Fibroblast of skin of left quadriceps (primary cell): ENCODE measurements around the gene PHYH.
"Not testable (repeated sequence)": the region's sequence is repeated elsewhere in the genome, so short reads cannot be mapped to it uniquely, and the experiment has no call there.

Experiments used
- DNase-seq, 2 experiments: peaks; one replicate each; pipeline ENCODE4 v3.0.0-alpha.2; 2013; ENCODE audit warnings: low read depth in 2 of 2

Gene PHYH

GRCh38 chr10:13321576-13321975 is 21.7 kb upstream of the PHYH start:
- no peak for DNase-seq

DNA sequence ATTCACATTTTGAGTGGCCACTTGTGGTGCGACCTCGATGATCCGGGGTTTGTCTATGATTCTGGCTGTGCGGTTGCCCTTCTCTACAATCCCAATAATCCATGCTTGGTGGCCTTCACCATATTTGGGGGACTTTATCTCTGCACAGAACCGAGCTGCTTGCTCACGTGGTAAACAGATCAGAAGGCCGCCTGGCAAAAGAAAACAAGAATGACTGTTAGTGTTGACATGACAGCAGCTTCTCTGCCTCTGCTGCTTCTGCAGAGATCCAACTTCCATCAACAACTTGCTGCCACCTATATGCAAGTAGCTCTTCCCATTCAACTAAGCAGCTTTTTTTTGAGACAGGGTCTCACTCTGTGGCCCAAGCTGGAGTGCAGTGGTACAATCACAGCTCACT is 19.3 kb upstream of the PHYH start:
- DNase-seq: no peak

- no peak for DNase-seq
Observed at GRCh38 chr10:13317474-13317873, 17.6 kb upstream of the PHYH start.

DNA sequence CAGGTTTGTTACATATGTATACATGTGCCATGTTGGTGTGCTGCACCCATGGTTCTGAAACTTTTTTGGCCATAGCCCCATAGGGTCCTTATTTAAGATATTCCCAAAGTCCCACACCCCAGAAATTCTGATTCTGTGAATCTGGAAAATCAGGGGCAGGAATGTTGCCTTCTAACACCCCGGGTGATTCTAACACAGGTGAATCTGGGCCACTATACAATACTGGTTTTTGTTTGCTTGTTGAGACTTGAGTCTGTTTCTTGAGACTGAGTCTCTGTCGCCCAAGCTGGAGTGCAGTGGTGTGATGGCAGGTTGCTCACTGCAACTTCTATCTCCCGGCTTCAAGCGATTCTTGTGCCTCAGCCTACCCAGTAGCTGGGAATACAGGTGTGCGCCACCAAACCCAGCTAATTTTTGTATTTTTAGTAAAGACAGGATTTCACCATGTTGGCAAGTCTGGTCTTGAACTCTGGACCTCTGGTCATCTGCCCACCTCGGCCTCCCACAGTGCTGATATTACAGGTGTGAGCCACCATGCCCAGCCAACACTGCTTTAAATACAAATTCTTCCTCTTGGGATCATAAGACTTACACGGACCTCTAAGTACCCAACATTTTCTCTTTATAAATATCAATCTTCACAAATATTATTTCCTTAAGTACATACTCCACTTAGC is 16.9 kb upstream of the PHYH start:
- no peak for DNase-seq

DNA sequence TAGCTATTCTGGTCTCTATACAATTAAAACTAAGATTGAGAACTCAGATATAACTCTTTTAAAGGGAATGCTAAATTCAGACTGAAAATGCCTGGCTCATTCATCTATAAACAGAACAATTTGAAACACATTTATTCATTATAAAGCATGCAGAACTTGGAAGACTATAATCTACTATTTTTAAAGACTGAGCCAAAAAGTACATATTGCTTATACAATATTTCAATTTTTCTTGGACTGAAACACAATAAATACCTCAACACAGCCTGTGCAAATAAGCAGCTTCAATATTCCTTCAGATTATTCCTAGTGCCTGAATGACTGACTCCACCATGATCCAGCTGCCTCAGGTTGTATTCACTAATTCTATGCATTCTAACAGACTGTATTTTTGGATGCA is 15.5 kb upstream of the PHYH start:
- DNase-seq: no peak

DNA sequence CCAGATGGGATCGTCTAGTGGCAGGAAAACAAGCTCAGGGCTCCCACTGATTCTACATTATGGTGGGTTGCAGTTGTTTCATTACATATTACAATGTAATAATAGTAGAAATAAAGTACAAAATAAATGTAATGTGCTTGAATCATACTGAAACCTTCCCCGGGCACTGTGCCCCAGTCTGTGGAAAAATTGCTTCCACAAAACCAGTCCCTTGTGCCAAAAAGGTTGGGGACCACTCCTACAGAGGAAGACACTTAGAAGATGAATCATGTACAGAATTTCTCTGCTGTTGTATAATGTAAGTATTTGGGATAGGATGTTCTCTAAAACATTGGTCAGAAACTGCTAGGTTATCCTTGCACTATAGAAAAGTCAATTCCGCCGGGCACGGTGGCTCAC is 11.3 kb upstream of the PHYH start:
- DNase-seq: no peak

- no peak for DNase-seq
Observed at GRCh38 chr10:13310518-13311176, 10.8 kb upstream of the PHYH start.

DNA sequence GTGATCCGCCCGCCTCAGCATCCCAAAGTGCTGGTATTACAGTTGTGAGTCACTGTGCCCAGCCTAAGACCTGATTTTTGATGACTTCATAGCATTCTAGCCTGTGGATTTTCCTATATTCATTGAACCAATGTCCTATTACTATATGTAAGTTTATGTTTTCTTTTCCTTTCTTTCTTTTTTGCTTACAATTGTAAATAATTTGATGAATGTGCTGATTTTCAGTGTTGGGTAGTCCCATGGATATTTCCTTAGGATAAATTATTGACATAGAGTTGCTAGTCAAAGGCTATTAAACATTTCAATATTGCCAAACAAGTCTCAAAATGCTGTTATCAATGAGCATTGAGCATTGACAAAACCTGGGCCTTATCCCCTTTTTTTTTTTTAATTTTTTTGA is 9.9 kb upstream of the PHYH start:
- DNase-seq: no peak

- no peak for DNase-seq
Observed at GRCh38 chr10:13308096-13308495, 8.2 kb upstream of the PHYH start.

DNA sequence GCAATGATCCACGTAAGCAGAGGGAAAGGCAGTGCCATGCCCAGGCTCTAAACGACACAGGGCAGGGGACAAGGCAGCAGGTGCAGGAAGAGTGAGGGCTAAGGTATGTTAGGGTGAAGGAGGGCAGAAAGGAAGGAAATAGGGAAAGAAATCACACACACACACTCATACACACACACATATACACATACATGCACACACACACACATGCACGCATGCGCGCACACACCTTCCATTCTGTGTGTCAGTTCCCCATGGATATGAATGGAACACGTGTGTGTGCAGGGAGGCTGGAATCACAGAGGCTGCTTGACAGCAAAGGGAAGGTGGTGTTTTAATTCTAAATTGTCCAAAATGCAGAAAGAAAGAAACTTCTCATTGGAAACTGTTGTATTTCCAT is 6.2 kb upstream of the PHYH start:
- no peak for DNase-seq

- DNase-seq: no peak
Observed at GRCh38 chr10:13302821-13303555, 3.1 kb upstream of the PHYH start.

GRCh38 chr10:13298748-13299436 is 972 bp downstream of the PHYH start:
- DNase-seq: no peak

DNA sequence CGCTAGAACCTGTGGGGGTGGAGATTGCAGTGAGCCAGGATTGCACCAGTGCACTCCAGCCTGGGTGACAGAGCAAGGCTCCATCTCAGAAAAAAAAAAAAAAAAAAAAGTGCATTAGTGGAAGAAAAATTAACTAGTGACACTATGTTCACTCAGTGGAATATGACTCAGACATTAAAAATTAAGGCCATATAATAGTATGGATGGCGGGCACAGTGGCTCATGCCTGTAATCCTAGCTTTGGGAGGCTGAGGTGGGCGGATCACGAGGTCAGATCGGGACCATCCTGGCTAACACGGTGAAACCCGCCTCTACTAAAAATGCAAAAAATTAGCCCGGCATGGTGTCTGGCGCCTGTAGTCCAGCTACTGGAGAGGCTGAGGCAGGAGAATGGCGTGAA is 3.4 kb downstream of the PHYH start:
- DNase-seq: no peak

DNA sequence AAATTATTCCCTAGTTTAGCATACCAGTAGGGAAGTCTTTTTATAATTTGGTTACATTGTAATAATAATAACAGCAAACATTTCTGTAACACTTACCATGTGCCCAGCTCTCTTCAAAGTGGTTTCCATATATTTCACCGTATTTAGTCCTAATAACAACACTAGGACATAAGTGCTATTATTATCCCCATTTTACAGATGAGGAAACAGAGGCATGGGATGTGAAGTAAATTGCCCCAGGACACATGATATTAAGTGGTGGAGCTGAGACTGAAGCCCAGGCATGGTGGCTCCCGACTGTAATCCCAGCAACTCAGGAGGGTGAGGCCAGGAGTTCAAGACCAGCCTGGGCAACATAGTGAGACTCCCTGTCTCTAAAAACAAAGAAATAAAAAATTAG is 5.1 kb downstream of the PHYH start:
- no peak for DNase-seq

- no peak for DNase-seq
Observed at GRCh38 chr10:13291821-13292773, 7.8 kb downstream of the PHYH start.

DNA sequence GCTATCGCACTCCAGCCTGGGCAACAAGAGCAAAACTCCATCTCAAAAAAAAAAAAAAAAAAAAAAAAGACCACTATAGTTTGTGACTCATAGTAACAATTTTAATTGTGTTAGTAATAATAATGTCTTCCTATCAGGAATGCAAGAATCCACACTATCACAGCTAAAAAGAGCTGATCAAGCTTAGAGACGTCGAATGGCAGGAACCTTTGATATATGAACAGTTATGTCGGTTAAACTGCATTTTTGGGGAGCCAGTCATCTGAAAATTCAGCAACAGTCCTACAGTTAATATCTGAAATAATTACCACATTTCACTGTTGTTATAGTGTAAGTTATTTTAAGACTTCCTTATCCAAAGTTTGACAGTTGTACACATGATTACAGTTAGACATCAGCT is 8.8 kb downstream of the PHYH start:
- DNase-seq: peak in 1 of 2 experiments; percentile 13

GRCh38 chr10:13284050-13284449 is 15.8 kb downstream of the PHYH start:
- DNase-seq: no peak

GRCh38 chr10:13282348-13282747 is 17.5 kb downstream of the PHYH start:
- not testable (repeated sequence) for DNase-seq

- DNase-seq: no peak
Observed at GRCh38 chr10:13276749-13277365, 23.0 kb downstream of the PHYH start.

- not testable (repeated sequence) for DNase-seq
Observed at GRCh38 chr10:13276146-13276545, 23.7 kb downstream of the PHYH start.

- no peak for DNase-seq
Observed at GRCh38 chr10:13272164-13272571, 27.7 kb downstream of the PHYH start.
